ENCODE results near the gene RNF149. TPM values are rescaled to one million over a fixed set of nuclear protein-coding genes. Genes with fewer than 3 reads are reported as not detected.
A peak's percentile ranks its signal among the peaks of the same experiment; 100 is the strongest.

The RNF149 gene, protein sequence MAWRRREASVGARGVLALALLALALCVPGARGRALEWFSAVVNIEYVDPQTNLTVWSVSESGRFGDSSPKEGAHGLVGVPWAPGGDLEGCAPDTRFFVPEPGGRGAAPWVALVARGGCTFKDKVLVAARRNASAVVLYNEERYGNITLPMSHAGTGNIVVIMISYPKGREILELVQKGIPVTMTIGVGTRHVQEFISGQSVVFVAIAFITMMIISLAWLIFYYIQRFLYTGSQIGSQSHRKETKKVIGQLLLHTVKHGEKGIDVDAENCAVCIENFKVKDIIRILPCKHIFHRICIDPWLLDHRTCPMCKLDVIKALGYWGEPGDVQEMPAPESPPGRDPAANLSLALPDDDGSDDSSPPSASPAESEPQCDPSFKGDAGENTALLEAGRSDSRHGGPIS
- total RNA-seq: 39.9 TPM

DNA sequence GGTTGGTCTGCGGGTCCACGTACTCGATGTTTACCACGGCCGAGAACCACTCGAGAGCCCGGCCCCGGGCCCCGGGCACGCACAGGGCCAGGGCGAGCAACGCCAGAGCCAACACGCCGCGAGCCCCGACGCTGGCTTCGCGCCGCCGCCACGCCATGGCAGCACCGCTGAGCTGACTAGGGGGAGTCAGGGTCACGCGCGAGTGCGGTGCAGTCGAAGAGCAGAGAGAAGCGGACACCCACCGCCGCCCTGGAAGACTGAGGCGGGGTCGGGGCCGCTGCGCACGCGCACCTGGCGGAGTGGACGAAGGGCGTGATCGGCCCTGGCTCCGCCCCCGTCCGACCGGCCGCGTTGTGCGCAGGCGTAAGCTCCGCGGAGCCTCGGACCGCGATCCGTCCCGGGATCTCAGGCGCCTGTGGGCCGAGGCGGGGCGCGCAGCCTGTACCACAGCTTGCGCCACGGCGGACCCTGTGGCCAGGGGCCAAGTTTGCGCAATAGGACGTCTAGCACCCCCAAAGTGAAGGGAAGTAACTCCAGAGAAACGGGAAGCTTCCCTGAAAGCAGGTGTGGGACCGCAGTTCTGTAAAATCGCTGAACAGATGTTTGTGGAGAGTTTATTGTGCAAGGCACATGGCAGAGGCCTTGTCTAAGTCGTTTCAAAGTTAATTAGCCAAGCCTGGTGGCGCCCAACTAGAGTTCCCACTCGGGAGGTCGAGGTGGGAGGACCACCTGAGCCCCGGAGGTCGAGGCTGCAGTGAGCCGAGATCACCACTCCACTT lies at the start of gene RNF149:
Gene RNF149 (minus strand): TSS at position 270 of the 779 bp plus-strand sequence. CDS start 113 bp downstream, at position 157.
- H3K4me1 ChIP-seq: peaks cover 3 to 16% of the 10 kb centered on the region in 2 donors
- H3K27me3 ChIP-seq: no peaks in the 10 kb centered on the region
- TF ChIP-seq, protein P1, sequence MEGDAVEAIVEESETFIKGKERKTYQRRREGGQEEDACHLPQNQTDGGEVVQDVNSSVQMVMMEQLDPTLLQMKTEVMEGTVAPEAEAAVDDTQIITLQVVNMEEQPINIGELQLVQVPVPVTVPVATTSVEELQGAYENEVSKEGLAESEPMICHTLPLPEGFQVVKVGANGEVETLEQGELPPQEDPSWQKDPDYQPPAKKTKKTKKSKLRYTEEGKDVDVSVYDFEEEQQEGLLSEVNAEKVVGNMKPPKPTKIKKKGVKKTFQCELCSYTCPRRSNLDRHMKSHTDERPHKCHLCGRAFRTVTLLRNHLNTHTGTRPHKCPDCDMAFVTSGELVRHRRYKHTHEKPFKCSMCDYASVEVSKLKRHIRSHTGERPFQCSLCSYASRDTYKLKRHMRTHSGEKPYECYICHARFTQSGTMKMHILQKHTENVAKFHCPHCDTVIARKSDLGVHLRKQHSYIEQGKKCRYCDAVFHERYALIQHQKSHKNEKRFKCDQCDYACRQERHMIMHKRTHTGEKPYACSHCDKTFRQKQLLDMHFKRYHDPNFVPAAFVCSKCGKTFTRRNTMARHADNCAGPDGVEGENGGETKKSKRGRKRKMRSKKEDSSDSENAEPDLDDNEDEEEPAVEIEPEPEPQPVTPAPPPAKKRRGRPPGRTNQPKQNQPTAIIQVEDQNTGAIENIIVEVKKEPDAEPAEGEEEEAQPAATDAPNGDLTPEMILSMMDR (IDR thresholded peaks at IDR 0.05): no peak
- H3K4me3 ChIP-seq: peak within 1 kb of the TSS; percentile 76 to 95
- H3K9me3 ChIP-seq: no peaks in the 10 kb centered on the region
- peak; percentile 77 to 96 for DNase-seq (ENCODE audit: low spot score in 2 of 2)
- intact Hi-C loops (cut with DNase I): loop anchor here (1.0 to 10.0 kb wide), 3 partner anchors 56 to 306 kb away; partner anchors contain the start of genes CNOT11, RPL31 and TBC1D8
- H3K36me3 ChIP-seq: no peaks in the 10 kb centered on the region
- H3K27ac ChIP-seq: peak within 1 kb of the TSS; percentile 92 to 94

DNA sequence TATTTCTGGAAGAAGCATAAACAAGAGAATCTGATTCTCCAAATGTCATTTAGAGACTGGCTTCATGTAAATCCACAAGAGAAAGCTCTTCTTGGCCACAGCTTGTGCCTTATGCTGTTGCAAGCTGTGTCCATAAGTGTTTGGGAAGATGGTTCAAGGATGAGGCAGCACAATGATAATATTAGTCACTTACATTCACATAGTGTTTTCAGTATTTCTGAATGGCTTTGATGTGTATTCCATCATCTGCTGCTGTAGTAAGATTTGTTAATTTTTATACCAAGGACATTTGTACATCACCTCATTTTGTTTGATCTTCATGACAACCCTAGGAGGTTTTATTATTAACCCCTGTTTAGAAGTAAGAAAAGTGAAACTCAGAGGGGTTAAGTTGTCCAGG lies 48.9 kb upstream of the RNF149 start:
- no peaks in the 10 kb centered on the region for H3K9me3 ChIP-seq
- no peaks in the 10 kb centered on the region for H3K27me3 ChIP-seq
- TF ChIP-seq, protein P1 (IDR thresholded peaks at IDR 0.05): no peak
- no peak overlapping the region for H3K27ac ChIP-seq
- H3K36me3 ChIP-seq: no peaks in the 10 kb centered on the region
- intact Hi-C loops (cut with DNase I): no loop called here
- H3K4me1 ChIP-seq: no peaks in the 10 kb centered on the region
- DNase-seq (ENCODE audit: low spot score in 2 of 2): no peak
- no peak overlapping the region for H3K4me3 ChIP-seq

DNA sequence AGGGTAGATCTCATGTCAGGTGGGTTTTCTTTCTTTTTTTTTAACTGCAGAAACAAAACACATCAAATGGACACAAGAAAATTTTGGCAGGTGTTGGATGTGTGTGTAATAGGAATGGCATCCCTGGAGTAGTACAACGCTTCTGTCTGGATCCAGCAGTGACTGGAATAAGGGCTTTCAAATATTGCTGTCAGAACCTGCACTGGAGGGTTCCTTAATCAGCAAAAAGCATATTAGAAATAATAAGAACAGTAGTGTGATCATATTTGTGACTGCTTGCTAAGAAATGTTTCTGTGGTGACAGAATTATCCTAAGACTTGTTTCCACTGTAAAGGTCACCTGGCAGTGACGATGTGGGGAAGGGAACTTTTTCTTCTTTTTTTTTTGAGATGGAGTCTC lies 48.0 kb upstream of the RNF149 start:
- TF ChIP-seq, protein P1 (IDR thresholded peaks at IDR 0.05): no peak
- intact Hi-C loops (cut with DNase I): no loop called here

DNA sequence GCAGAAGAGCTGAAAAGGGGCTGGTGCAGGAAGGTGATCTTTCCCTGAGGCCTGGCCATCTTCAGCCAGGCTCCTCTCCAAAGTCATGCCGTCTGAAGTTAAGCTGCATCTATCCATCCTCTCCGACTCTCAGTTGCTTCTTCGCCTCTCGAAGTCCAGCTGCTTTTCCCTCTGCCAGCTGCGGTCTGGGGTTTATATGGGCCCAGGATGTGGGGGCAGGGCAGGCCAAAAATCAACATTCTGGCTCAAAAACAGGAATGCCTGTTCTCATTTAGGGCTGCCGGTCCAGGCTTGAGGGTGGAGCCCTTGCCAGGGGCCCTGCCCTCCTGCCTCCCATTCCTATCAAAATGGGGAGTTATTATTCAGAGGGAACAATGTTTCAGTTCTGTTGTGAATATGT lies 47.6 kb upstream of the RNF149 start:
- TF ChIP-seq, protein P1 (IDR thresholded peaks at IDR 0.05): no peak

More for the DNA sequence above, 48.0 kb upstream of the RNF149 start:
- Histone ChIP-seq H3K36me3 (no peaks in the 10 kb centered on the region), H3K4me1 (no peaks in the 10 kb centered on the region), H3K27me3 (no peaks in the 10 kb centered on the region), H3K9me3 (no peaks in the 10 kb centered on the region), H3K4me3 (no peak overlapping the region), H3K27ac (no peak overlapping the region)
- DNase-seq (ENCODE audit: low spot score in 2 of 2): no peak

DNA sequence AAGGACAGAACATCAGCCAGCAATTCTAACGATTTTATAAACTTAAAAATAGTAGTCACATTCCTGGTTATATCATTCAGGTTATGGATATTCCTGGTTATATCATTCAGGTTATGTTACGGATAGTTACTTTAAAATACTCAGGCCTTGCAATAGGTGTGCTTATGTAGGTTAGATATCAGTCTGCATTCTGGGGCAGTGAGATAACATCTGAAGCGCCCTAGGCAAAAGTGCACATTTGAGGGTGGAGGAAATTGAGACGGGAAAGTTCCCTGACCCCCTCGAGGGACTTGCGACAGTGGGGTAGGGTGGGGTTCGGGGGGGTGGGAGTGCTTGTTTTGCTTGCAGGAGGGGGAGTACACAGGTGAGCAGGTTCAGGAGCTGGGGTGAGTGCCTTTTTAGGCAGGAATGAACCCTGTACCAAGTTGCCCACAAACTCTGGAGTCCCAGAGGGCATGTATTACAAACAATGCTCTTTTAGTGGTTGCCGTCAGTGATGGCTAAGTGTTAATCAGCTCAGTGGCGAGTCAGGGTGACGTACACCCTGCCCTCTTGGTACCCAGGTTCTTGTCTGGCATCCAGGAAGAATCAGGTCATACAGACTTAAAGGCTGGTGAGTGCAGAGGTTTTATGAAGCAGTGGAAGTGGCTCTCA lies 47.0 kb upstream of the RNF149 start:
- TF ChIP-seq, protein P1 (IDR thresholded peaks at IDR 0.05): no peak
- intact Hi-C loops (cut with DNase I): no loop called here
- no peak overlapping the region for H3K4me3 ChIP-seq
- no peaks in the 10 kb centered on the region for H3K27me3 ChIP-seq
- no peaks in the 10 kb centered on the region for H3K9me3 ChIP-seq
- no peak for DNase-seq (ENCODE audit: low spot score in 2 of 2)
- H3K4me1 ChIP-seq: no peaks in the 10 kb centered on the region
- H3K27ac ChIP-seq: no peak overlapping the region
- no peaks in the 10 kb centered on the region for H3K36me3 ChIP-seq

More for the DNA sequence above, 47.6 kb upstream of the RNF149 start:
- no peak overlapping the region for H3K27ac ChIP-seq
- intact Hi-C loops (cut with DNase I): no loop called here
- H3K36me3 ChIP-seq: no peaks in the 10 kb centered on the region
- no peaks in the 10 kb centered on the region for H3K27me3 ChIP-seq
- H3K4me3 ChIP-seq: no peak overlapping the region
- no peaks in the 10 kb centered on the region for H3K4me1 ChIP-seq
- DNase-seq (ENCODE audit: low spot score in 2 of 2): no peak
- H3K9me3 ChIP-seq: no peaks in the 10 kb centered on the region

All from ascending aorta (tissue), 2 donors.